NCI-H187 (cell line): ENCODE measurements around the gene NFKBIL1.
A peak's percentile ranks its signal among the peaks of the same experiment; 100 is the strongest.
"Not testable (repeated sequence)": the region's sequence is repeated elsewhere in the genome, so short reads cannot be mapped to it uniquely, and the experiment has no call there.

Experiments used
- DNase-seq, 2 experiments: peaks; one replicate each; lab custom pipeline; 2025; lab: John Stamatoyannopoulos, UW

Gene NFKBIL1

DNA sequence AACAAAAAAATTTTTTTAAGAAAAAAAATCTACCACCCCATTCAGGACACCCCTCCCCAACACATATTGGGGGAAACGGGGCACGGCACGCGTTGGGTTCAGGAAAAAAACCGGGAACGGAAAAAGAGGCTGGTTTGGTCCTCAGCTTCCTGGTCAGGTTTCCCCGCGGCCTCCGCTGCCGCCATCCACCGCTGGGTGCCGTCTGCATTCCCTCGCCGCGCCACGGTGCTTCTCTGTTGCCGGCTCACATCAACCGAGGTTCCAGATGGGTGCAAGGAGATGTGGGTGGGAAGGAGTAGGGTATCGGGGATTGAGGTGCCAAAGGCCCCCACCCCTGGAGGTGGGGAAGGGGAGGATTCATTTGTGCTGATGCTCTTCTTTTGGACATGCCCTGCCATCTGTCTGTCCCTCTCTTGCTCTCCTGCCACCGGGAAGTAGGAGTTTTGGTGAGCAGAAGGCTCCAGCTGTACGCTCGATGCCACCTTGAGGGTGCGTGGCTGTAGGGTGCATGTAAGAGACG lies 12.8 kb upstream of the NFKBIL1 start:
- DNase-seq: no peak

DNA sequence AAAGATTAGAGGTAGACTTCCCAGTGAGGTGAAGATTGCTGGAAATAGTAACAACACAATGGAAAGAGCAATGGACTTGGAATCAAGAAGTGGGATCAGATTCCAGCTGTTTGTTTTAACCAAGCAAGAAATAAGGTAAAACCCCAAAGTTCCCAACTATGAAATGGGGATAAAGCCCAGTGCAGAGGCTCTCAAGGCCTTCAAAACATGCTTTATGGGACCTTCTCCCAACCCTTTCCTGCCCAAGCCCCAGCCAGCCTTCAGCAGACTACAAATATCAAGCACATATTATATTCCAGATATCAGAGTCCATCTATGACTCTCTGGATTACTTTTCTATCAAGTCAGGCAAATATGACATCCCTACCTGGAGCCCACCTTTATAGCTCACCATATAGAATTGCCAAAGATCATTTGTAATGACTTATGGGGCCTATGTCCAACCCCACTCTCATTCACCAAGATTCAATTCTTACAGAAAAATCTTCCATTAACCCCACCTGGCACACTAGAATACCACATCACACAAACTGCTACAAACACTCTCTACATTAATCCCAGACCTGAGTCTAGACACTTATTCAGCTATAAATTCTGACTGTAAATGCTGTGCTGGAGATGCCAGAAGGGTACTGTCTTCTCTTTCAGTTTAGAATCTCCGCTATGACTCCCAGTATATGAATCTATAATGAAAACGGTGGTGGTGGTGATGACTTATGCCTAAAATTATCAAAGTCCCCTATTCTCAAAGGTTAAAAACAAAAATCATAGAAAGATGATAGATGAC lies 11.7 kb upstream of the NFKBIL1 start:
- no peak for DNase-seq

DNA sequence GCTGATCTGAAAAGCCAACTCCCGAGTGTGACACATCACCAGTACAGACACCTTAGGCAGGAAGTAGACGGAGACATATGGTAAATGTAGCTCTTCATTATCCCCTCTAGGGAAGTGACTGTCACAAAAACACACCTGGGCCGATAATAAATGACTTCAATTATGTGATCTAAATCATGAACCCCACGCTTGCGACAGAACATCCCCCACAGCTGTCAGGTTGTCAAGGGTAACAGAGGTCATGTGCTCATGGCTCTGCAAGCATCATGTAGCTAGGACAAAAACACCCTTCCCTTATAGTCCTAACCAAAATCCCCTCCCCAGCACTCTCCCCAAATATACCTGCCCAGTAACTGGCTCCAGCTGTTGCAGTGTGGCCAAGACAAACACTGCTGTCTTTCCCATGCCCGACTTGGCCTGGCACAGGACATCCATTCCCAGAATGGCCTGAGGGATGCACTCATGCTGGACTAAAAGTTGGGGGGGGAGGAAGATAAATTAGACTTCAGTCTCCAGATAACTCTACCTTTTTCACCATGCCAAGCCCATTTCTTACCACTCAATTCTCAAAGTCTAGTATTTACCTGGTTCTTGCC lies 8.5 kb upstream of the NFKBIL1 start:
- DNase-seq: no peak

DNA sequence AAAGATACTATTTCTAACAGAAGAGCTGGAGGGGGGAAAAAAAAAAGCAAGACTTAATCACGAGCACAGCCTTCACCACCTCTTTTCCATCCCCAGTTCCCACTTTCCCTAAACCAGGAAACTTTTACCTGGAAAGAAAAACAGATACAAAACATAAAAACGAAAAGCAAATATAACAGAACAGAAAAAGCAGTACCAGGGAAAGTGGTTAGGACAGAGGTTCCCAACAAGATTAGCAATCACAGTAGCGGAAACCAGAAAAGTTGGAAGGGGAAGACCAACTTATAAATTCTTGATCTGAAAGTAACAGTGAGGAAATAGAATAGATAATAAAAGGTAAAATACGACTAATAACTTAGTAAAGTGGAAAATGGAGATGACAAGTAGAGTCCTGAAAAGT lies 6.8 kb upstream of the NFKBIL1 start:
- DNase-seq: no peak

DNA sequence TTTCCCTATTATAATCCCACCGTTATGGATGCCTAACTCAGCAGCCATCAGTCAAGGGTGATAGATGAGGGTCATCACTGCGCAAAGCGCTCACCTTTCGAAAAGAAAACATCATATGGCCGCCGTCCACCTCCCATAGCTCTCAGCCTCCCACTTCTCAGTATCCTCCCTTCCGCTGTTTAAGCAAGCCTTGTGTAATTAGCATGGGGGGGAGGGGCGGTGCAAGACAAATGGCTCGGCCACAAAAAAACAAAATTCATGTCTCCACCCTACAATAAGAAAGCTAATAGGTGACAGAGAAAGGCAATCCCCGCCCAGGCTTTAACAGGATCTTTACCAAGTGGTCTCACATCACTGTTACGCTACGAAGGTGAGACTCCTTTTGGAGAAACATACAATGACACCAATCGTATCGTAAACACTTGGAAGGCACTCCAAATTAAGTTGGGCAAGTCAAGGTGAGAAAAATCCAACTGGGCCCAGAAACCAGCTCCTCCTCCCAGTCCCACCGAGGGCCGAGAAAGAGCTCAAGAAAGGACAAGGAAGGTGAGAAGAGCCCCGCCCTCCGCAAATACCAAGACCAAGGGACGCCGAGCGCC lies 6.2 kb upstream of the NFKBIL1 start:
- DNase-seq: peak in 1 of 2 experiments; percentile 53

DNA sequence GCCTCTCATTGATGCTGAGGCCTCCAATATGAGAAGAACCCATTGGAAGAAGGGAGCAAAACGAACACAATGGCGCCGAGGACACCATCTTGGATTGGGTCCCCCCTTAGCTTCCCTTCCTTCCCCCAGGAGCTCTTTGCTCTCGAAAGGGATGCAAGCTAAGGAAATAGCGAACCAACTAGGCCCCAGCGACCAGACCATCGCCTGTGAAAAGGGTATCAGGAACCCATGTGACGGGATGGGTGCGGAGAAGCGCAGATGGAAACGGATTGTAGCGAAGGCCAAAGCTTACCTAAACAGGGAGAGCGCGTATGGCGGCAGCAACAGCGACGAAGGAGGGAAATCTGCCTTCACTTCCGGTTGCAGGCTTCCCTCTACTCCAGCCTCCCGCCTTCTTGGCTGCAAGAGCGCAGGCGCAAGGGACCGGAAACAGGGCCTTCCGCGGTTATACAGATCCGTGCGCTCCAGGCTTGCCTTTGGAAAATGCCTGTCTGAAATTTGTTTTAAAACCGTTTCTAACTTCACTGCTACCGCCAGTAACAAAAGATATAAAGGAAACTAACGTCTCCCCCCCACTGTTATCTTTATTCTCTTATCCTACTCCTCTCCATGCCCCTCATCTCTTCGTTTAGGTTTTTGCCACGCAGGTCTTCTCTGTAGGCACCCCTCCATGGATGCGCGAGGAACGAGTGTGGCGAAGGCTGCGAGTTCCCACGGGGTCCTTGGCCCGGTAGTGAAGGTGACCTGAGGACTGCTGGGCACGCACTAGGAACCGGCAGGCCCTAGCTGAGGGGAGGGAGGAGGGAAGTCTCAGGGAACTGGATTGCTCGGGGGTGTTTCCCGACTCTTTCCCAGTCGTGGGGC lies 5.5 kb upstream of the NFKBIL1 start, which contains the start of gene DDX39B:
Gene DDX39B (minus strand): TSS at position 346 of the 864 bp plus-strand sequence. CDS start 1,471 bp downstream, outside the sequence.
- DNase-seq: peak; percentile 96 to 99

DNA sequence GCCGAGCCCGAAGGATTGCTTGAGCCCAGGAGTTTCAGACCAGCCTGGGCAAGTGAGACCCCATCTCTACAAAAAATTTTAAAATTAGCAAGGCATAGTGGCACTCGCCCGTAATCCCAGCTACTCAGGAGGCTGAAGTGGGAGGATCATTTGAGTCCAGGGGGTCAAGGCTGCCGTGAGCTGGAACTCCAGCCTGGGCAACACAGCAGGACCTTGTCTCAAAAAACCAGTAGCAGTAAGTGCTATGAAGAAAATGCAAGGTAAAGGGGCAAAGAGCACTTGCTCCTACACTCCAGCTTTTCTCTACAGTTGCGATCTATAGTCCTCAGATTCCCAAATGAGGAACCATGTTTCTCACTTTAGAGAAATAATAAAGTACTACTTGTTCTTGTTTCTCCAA lies 3.8 kb upstream of the NFKBIL1 start:
- DNase-seq: no peak

DNA sequence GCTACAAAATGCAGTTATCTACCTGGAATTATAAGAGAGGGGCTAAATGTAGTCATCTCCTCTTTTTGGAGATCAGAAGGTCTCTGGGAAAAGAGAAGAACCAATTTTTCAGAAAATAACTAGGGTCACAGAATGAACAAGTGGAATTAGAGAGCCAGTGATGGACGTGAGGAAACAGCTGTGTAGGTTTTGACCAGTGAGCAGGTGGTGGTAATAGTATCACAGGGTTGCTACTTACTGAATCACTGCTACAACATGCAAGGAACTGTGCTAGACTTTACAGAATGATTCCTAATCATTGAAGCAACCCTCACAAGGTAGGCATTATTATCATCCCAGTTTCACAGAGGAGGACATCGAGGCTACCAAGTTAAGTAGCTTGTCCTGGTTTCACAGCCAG lies 2.7 kb upstream of the NFKBIL1 start:
- no peak for DNase-seq

DNA sequence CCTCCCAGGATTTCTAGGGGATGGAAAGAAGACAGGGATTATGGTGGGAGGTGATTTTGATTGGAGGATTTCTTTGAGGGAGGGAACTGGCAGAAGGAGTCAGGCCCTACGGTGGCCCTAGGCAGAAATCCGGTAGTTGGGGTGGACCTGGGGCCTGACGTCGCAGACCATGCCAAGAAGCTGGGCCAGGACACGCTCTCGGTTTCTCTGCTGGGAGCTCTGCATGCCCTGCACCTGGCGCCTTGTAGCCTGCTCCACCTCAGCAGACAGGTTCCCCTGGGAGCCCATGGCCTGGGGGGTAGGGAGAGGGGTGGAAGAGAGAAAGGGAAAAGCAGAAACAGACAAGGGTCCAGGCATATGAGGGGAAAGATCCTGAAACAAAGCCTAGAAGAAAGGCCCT lies 2.1 kb upstream of the NFKBIL1 start:
- DNase-seq: no peak

DNA sequence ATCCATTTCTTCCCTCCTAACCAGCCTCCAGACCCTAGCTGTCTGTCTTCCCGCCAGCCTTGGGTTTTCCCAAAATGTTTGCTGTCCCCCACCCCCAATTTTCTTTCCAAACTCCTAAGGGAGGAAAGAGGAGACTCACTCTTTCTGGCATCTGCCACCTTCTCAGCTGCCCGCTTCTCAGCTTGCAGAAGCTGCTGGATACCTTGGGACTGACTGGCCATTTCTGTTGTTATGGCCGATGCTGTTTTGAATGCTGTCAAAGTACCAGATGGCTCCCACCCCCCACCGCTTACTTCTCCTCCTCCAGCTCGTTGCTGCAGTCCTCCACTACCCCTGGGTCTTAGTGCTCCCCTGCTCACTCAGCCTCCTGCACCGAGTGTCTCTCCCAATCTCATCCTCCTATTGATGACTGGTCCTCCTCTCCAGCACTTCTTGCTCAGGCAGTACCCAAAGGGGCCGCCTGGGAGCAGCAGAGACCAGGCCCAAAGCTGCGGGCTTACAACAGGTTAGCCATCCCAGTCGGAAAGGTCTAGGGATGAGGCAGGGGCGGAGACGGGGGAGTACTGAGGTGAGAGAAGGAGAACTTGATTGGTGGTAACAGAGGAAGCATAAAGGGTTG lies 960 bp upstream of the NFKBIL1 start, which contains the start of gene ATP6V1G2:
Gene ATP6V1G2 (minus strand): TSS at position 270 of the 619 bp plus-strand sequence. CDS start 49 bp downstream, at position 221.
- DNase-seq: peak; percentile 83 to 91

DNA sequence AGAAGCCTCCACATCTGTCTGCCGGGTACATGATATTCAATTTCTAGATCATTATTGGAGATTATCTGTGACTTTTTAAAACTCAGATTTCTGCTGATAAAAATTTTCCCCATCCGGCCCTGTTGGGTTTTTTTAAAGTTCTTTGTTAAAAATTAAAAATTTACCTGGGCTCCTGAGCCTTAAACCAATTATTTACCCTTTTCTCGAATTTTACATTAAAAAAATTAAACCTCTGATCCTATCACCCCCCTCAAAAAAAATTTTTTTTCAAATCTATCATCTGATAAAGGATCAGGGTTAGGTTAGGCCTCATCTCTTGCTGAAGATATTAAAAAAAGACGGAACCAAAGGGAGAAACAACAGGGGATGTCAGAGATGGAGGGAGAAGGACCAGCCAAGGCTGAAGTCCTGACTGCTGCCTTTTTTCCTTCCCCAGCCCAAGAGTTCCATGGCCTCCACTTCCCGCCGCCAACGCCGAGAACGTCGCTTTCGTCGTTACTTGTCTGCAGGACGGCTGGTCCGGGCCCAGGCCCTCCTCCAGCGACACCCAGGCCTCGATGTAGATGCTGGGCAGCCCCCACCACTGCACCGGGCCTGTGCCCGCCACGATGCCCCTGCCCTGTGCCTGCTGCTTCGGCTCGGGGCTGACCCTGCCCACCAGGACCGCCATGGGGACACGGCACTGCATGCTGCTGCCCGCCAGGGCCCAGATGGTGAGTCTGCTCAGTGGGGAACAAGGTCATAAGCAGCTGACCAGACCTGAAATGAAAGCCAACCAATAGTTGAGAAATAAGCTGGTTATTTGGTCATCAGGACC lies 527 bp downstream of the NFKBIL1 start:
- DNase-seq: no peak

DNA sequence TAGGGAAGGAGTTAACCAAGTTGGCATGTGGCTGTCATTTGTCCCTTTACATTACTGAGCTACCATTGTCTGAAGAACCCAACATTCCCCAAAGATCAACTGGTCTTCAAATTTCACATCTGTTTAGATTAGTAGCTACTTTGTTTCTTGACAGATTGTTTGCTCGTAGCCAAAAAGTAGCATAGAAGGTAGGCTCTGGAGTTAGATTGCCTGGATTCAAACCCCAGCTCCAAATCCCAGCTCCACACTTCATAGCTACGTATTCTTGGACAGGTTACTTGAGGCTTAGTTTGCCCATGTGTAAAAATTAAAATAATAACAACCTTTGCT lies 1.1 kb downstream of the NFKBIL1 start:
- DNase-seq: no peak

DNA sequence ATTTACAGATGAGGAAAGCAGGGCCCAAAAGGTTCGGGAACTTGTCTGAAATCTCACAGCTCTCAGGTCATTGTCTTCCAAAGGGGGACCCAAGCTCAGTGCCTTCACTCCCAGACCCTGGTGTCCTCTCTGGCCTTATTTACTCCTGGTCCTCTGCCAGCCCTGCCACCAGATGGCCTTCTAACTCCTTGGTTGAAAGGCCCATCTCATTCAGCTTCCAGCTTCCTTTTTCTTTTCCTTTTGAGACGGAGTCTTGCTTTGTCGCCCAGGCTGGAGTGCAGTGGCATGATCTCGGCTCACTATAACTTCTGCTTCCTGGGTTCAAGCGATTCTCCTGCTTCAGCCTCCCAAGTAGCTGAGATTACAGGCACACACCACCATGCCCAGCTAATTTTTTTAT lies 4.0 kb downstream of the NFKBIL1 start:
- DNase-seq: not testable (repeated sequence)

DNA sequence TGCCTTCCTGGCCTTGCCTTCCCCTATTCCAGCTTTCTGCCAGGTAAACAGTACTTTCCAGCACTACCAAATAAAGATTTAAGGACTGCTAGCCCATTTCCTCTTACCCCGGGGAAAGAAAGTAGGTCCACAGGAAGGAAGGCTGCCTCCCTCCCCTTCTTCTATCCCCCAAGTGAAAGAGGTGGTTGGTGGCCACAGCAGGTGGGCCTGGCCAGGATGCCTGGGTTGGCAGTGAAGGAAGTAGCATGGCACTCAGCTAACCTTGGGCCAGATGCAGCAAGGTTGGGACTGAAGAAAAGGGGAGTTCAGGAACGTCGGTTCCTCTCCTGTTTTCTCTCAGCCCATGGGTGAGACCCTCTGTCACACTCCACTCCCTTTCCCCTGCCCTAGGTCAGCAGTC lies 8.9 kb downstream of the NFKBIL1 start:
- no peak for DNase-seq

DNA sequence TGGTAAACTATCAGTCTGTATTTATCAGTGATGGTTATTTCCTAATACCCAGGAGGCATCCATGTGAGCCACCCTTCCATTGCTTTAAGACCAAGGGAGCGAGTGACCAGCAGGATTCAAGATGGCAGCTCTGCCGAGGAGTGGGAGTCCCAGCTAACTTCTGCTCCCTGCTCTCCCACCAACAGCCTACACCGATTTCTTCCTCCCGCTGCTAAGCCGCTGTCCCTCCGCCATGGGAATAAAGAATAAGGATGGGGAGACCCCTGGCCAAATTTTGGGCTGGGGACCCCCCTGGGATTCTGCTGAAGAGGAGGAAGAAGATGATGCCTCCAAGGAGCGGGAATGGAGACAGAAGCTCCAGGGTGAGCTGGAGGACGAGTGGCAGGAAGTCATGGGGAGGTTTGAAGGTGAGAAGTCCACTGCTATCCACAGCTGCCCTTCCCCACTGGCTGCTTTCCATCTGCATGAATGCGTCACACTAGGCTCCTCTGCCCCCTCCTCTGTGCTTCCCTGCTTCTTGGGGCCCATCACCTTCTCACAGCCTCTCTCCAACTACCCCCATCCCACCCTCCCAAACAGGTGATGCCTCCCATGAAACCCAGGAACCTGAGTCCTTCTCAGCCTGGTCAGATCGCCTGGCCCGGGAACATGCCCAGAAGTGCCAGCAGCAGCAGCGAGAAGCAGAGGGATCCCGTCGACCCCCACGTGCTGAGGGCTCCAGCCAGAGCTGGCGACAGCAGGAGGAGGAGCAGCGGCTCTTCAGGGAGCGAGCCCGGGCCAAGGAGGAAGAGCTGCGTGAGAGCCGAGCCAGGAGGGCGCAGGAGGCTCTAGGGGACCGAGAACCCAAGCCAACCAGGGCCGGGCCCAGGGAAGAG lies 10.3 kb downstream of the NFKBIL1 start:
- DNase-seq: no peak

DNA sequence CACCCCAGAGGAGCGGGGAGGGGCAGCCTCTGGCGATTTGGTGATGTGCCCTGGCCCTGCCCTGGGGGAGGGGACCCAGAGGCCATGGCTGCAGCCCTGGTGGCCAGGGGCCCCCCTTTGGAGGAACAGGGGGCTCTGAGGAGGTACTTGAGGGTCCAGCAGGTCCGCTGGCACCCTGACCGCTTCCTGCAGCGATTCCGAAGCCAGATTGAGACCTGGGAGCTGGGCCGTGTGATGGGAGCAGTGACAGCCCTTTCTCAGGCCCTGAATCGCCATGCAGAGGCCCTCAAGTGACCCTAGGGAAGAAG lies 10.9 kb downstream of the NFKBIL1 start:
- DNase-seq: no peak

DNA sequence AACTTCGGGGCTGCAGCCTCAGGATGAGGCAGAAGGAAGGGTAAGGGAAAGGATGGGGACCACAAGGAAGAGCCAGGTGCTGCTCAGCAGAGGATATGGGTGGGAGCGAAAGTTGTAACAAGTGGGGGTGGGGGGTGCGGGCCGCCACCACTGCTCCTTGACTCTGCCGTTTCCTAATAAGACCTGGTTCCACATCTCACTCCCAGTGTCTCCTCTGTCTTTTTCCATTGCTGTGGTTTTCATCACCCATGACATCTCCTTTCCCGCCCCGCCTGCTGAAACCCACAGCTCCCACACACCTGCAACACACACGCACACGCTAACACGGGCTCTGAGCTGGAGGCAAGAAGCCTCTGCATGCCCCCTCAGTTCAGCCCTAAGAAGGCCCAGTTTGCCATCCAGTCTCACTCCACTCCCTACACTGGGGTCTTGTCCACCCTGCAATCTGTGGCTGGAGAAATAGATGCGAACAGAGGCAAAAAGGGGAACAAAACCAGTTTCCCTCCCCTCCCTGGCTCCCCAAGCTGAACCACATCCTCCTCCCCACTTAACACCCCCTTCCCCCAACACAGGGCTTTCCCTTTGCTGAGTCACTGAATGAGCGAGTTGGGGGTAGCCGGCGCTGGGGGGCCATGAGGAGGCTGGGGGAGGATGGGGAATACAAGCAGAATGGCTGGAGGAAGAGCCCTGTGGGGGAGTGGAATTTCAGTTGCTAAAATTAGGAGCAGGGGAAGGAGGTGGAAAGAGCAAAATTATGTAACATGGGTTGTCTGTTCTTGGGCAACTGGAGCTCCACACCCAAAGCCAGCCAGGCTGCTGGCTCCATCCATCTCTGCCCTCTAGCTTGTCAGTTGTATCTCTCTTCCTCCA lies 11.5 kb downstream of the NFKBIL1 start:
- no peak for DNase-seq

DNA sequence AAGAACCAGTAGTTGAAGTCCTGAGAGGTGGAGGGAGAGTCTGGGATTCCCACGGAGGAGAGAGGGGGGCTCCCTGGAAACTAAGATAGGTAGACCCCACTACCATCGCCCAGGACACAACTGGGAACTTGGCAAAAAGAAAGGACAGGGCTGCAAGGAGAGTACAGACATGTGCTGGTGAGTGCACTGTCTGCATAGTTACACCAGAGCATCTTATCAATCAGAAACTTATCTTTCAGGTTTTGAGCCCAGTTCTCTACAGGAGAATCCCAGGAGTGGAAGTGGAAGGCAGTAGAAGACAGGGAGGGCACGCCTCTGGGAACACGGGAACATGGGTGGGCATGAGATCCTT lies 12.2 kb downstream of the NFKBIL1 start:
- no peak for DNase-seq
